Measurements from ENCODE around the gene MLIP. TPM values are rescaled to one million over a fixed set of nuclear protein-coding genes. Genes with fewer than 3 reads are reported as not detected.

The MLIP gene
- total and polyA plus RNA-seq, 4 experiments from 2014 or later, result not detected

GRCh38 chr6:54096811-54097210, 14.4 kb upstream of the MLIP start:
- CTCF ChIA-PET (ENCODE audit: partially characterized antibody), result no interaction called here
- no peaks in the 10 kb centered on the region for H3K27me3 ChIP-seq (ENCODE audit: insufficient read depth, low read length)
- H3K4me3 Mint-ChIP-seq, result no peak overlapping the region
- intact Hi-C loops (cut with micrococcal nuclease), result no loop called here
- no peak overlapping the region for H3K4me3 ChIP-seq (ENCODE audit: low read length in 2 of 2)
- H3K27ac ChIP-seq (ENCODE audit: low read depth, low read length), result no peak overlapping the region
- no peaks in the 10 kb centered on the region for H3K36me3 Mint-ChIP-seq
- no peaks in the 10 kb centered on the region for H3K4me1 Mint-ChIP-seq
- no peaks in the 10 kb centered on the region for H3K9me3 ChIP-seq (ENCODE audit: control insufficient read depth in 1 of 2, low read length in 2 of 2)
- POLR2A ChIA-PET (ENCODE audit: partially characterized antibody), result no interaction called here
- H3K27me3 Mint-ChIP-seq, result no peaks in the 10 kb centered on the region
- H3K27ac Mint-ChIP-seq, result no peak overlapping the region
- no peaks in the 10 kb centered on the region for H3K36me3 ChIP-seq (ENCODE audit: insufficient read depth, low read length)
- peaks cover 0 to 6% (median 3%) of the 10 kb centered on the region in 8 donors for H3K9me3 Mint-ChIP-seq
- no peak for DNase-seq
- no peaks in the 10 kb centered on the region for H3K4me1 ChIP-seq (ENCODE audit: insufficient read depth, low read length)

GRCh38 chr6:54097753-54098152, 13.5 kb upstream of the MLIP start:
- Mint-ChIP-seq H3K27ac (no peak overlapping the region), H3K36me3 (no peaks in the 10 kb centered on the region), H3K4me1 (no peaks in the 10 kb centered on the region), H3K27me3 (no peaks in the 10 kb centered on the region), H3K4me3 (no peak overlapping the region), H3K9me3 (peaks cover 0 to 6% (median 3%) of the 10 kb centered on the region in 8 donors)
- ChIA-PET POLR2A (ENCODE audit: partially characterized antibody) (no interaction called here), CTCF (ENCODE audit: partially characterized antibody) (no interaction called here)
- H3K4me3 ChIP-seq (ENCODE audit: low read length in 2 of 2), result no peak overlapping the region
- no peaks in the 10 kb centered on the region for H3K4me1 ChIP-seq (ENCODE audit: insufficient read depth, low read length)
- no peaks in the 10 kb centered on the region for H3K36me3 ChIP-seq (ENCODE audit: insufficient read depth, low read length)
- no peaks in the 10 kb centered on the region for H3K27me3 ChIP-seq (ENCODE audit: insufficient read depth, low read length)
- H3K9me3 ChIP-seq (ENCODE audit: control insufficient read depth in 1 of 2, low read length in 2 of 2), result no peaks in the 10 kb centered on the region
- H3K27ac ChIP-seq (ENCODE audit: low read depth, low read length), result no peak overlapping the region
- no peak for DNase-seq
- intact Hi-C loops (cut with micrococcal nuclease), result no loop called here

GRCh38 chr6:54098450-54099044, 12.7 kb upstream of the MLIP start:
- H3K4me3 Mint-ChIP-seq, result no peak overlapping the region
- no peak for DNase-seq
- no peaks in the 10 kb centered on the region for H3K36me3 ChIP-seq (ENCODE audit: insufficient read depth, low read length)
- no peaks in the 10 kb centered on the region for H3K27me3 Mint-ChIP-seq
- ChIA-PET POLR2A (ENCODE audit: partially characterized antibody) (no interaction called here), CTCF (ENCODE audit: partially characterized antibody) (no interaction called here)
- H3K9me3 ChIP-seq (ENCODE audit: control insufficient read depth in 1 of 2, low read length in 2 of 2), result no peaks in the 10 kb centered on the region
- H3K27me3 ChIP-seq (ENCODE audit: insufficient read depth, low read length), result no peaks in the 10 kb centered on the region
- intact Hi-C loops (cut with micrococcal nuclease), result no loop called here
- H3K4me3 ChIP-seq (ENCODE audit: low read length in 2 of 2), result no peak overlapping the region
- no peak overlapping the region for H3K27ac Mint-ChIP-seq
- no peaks in the 10 kb centered on the region for H3K4me1 Mint-ChIP-seq
- H3K27ac ChIP-seq (ENCODE audit: low read depth, low read length), result no peak overlapping the region
- H3K9me3 Mint-ChIP-seq, result peaks cover 0 to 6% (median 3%) of the 10 kb centered on the region in 8 donors
- H3K4me1 ChIP-seq (ENCODE audit: insufficient read depth, low read length), result no peaks in the 10 kb centered on the region
- H3K36me3 Mint-ChIP-seq, result no peaks in the 10 kb centered on the region

- no peaks in the 10 kb centered on the region for H3K4me1 ChIP-seq (ENCODE audit: insufficient read depth, low read length)
- CTCF ChIA-PET (ENCODE audit: partially characterized antibody), result no interaction called here
- no peak overlapping the region for H3K4me3 Mint-ChIP-seq
- peaks cover 0 to 6% (median 3%) of the 10 kb centered on the region in 8 donors for H3K9me3 Mint-ChIP-seq
- no peaks in the 10 kb centered on the region for H3K4me1 Mint-ChIP-seq
- DNase-seq, result no peak
- intact Hi-C loops (cut with micrococcal nuclease), result no loop called here
- H3K36me3 Mint-ChIP-seq, result no peaks in the 10 kb centered on the region
- H3K36me3 ChIP-seq (ENCODE audit: insufficient read depth, low read length), result no peaks in the 10 kb centered on the region
- POLR2A ChIA-PET (ENCODE audit: partially characterized antibody), result no interaction called here
- H3K4me3 ChIP-seq (ENCODE audit: low read length in 2 of 2), result no peak overlapping the region
- H3K27ac ChIP-seq (ENCODE audit: low read depth, low read length), result no peak overlapping the region
- no peaks in the 10 kb centered on the region for H3K27me3 Mint-ChIP-seq
- no peak overlapping the region for H3K27ac Mint-ChIP-seq
- no peaks in the 10 kb centered on the region for H3K27me3 ChIP-seq (ENCODE audit: insufficient read depth, low read length)
- no peaks in the 10 kb centered on the region for H3K9me3 ChIP-seq (ENCODE audit: control insufficient read depth in 1 of 2, low read length in 2 of 2)
Observed at GRCh38 chr6:54099225-54099624, 12.0 kb upstream of the MLIP start.

- H3K9me3 Mint-ChIP-seq, result peaks cover 0 to 7% (median 3%) of the 10 kb centered on the region in 8 donors
Observed at GRCh38 chr6:54100411-54101006, 10.7 kb upstream of the MLIP start.

GRCh38 chr6:54102238-54102637, 9.0 kb upstream of the MLIP start:
- Mint-ChIP-seq H3K27me3 (no peaks in the 10 kb centered on the region), H3K36me3 (no peaks in the 10 kb centered on the region), H3K9me3 (peaks cover 0 to 5% (median 3%) of the 10 kb centered on the region in 8 donors), H3K27ac (no peak overlapping the region), H3K4me1 (no peaks in the 10 kb centered on the region), H3K4me3 (no peak overlapping the region)
- Histone ChIP-seq H3K27ac (ENCODE audit: low read depth, low read length) (no peak overlapping the region), H3K4me1 (ENCODE audit: insufficient read depth, low read length) (no peaks in the 10 kb centered on the region), H3K9me3 (ENCODE audit: control insufficient read depth in 1 of 2, low read length in 2 of 2) (no peaks in the 10 kb centered on the region), H3K4me3 (ENCODE audit: low read length in 2 of 2) (no peak overlapping the region), H3K36me3 (ENCODE audit: insufficient read depth, low read length) (no peaks in the 10 kb centered on the region), H3K27me3 (ENCODE audit: insufficient read depth, low read length) (no peaks in the 10 kb centered on the region)
- no peak for DNase-seq
- ChIA-PET CTCF (ENCODE audit: partially characterized antibody) (no interaction called here), POLR2A (ENCODE audit: partially characterized antibody) (no interaction called here)
- intact Hi-C loops (cut with micrococcal nuclease), result no loop called here

More at GRCh38 chr6:54100411-54101006, 10.7 kb upstream of the MLIP start:
- CTCF ChIA-PET (ENCODE audit: partially characterized antibody), result no interaction called here
- H3K4me3 ChIP-seq (ENCODE audit: low read length in 2 of 2), result no peak overlapping the region
- Mint-ChIP-seq H3K4me1 (no peaks in the 10 kb centered on the region), H3K27ac (no peak overlapping the region), H3K27me3 (no peaks in the 10 kb centered on the region), H3K36me3 (no peaks in the 10 kb centered on the region), H3K4me3 (no peak overlapping the region)
- POLR2A ChIA-PET (ENCODE audit: partially characterized antibody), result no interaction called here
- intact Hi-C loops (cut with micrococcal nuclease), result no loop called here
- no peak for DNase-seq
- no peaks in the 10 kb centered on the region for H3K27me3 ChIP-seq (ENCODE audit: insufficient read depth, low read length)
- no peaks in the 10 kb centered on the region for H3K9me3 ChIP-seq (ENCODE audit: control insufficient read depth in 1 of 2, low read length in 2 of 2)
- no peaks in the 10 kb centered on the region for H3K4me1 ChIP-seq (ENCODE audit: insufficient read depth, low read length)
- no peaks in the 10 kb centered on the region for H3K36me3 ChIP-seq (ENCODE audit: insufficient read depth, low read length)
- H3K27ac ChIP-seq (ENCODE audit: low read depth, low read length), result no peak overlapping the region

- no peaks in the 10 kb centered on the region for H3K36me3 Mint-ChIP-seq
- H3K4me1 Mint-ChIP-seq, result no peaks in the 10 kb centered on the region
- peaks cover 0 to 3% (median 0%) of the 10 kb centered on the region in 8 donors for H3K9me3 Mint-ChIP-seq
- no peaks in the 10 kb centered on the region for H3K27me3 Mint-ChIP-seq
- no peaks in the 10 kb centered on the region for H3K9me3 ChIP-seq (ENCODE audit: control insufficient read depth in 1 of 2, low read length in 2 of 2)
- no peak overlapping the region for H3K4me3 ChIP-seq (ENCODE audit: low read length in 2 of 2)
- no peak overlapping the region for H3K27ac ChIP-seq (ENCODE audit: low read depth, low read length)
- CTCF ChIA-PET (ENCODE audit: partially characterized antibody), result no interaction called here
- no peaks in the 10 kb centered on the region for H3K36me3 ChIP-seq (ENCODE audit: insufficient read depth, low read length)
- intact Hi-C loops (cut with micrococcal nuclease), result no loop called here
- no peaks in the 10 kb centered on the region for H3K27me3 ChIP-seq (ENCODE audit: insufficient read depth, low read length)
- POLR2A ChIA-PET (ENCODE audit: partially characterized antibody), result no interaction called here
- no peak for DNase-seq
- H3K4me3 Mint-ChIP-seq, result no peak overlapping the region
- H3K27ac Mint-ChIP-seq, result no peak overlapping the region
- H3K4me1 ChIP-seq (ENCODE audit: insufficient read depth, low read length), result no peaks in the 10 kb centered on the region
Observed at GRCh38 chr6:54103497-54103896, 7.7 kb upstream of the MLIP start.

All from CD4-positive, alpha-beta memory T cell (primary cell).